GM13976 (cell line): Measurements from ENCODE around the gene DGKZ.

Experiments
- DNase-seq: peaks from one replicate; pipeline ENCODE4 v3.0.0; 2012; ENCODE audit warnings: low spot score
- in situ Hi-C: fragments of 300-500 bp; cut with MboI; formaldehyde crosslinking; loops from one replicate; pipeline ENCODE4 v1.12.0; 2022; ENCODE audit warnings: low sequenced_read_pairs, mixed read lengths, inconsistent platforms; ENCODE audit not compliant: unreplicated experiment
- TF ChIP-seq, protein P1 (sequence below): IDR thresholded peaks from 2 replicates; pipeline ENCODE4 v1.5.1; 2012; ENCODE audit warnings: borderline replicate concordance, mild to moderate bottlenecking; ENCODE audit not compliant: insufficient read depth; ENCODE audit errors: extremely low read depth, missing control alignments, control extremely low read depth

DGKZ gene

DNA sequence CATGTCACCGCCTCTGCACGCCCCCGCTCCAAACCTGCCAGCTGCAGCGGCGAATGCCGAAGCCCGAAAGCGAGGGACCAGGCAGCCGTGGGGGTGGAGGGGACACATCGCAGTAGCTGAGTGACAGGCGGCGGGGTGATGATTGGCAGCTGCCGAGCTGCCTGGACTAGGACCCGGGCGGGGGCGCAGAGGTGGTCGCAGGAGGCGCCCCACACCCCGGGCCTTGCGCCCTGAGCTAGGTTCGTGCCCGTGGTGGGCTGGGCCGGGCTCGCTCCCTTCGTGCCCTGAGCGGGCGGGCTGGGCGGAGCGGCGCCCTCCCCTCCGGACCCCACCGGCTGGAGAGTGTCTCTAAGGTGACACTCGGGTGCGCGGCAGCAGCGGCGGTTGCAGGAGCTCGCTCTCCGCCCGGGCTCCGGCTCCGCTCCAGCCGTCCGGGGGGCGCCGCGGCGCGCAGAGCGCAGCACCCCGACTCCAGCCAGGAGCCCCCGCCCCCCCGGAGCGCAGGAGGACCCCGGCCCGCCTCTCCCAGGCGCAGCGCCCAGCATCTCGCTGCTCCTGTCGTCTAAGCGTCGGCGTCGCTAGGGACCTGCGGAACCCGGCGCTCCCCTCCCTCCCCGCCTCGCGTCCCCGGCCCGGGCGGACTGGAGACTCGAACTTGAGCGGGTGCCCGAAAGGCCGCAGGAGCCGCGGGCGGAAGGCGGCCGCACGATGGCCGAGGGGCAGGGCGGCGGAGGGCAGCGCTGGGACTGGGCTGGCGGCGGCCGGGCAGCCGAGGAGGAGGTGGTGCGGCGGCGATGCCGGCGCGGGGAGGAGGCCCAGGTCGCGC is 14.5 kb upstream of the DGKZ start:
- TF ChIP-seq, protein P1, sequence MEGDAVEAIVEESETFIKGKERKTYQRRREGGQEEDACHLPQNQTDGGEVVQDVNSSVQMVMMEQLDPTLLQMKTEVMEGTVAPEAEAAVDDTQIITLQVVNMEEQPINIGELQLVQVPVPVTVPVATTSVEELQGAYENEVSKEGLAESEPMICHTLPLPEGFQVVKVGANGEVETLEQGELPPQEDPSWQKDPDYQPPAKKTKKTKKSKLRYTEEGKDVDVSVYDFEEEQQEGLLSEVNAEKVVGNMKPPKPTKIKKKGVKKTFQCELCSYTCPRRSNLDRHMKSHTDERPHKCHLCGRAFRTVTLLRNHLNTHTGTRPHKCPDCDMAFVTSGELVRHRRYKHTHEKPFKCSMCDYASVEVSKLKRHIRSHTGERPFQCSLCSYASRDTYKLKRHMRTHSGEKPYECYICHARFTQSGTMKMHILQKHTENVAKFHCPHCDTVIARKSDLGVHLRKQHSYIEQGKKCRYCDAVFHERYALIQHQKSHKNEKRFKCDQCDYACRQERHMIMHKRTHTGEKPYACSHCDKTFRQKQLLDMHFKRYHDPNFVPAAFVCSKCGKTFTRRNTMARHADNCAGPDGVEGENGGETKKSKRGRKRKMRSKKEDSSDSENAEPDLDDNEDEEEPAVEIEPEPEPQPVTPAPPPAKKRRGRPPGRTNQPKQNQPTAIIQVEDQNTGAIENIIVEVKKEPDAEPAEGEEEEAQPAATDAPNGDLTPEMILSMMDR: no peak
- no peak for DNase-seq
- in situ Hi-C loops: no loop called here

DNA sequence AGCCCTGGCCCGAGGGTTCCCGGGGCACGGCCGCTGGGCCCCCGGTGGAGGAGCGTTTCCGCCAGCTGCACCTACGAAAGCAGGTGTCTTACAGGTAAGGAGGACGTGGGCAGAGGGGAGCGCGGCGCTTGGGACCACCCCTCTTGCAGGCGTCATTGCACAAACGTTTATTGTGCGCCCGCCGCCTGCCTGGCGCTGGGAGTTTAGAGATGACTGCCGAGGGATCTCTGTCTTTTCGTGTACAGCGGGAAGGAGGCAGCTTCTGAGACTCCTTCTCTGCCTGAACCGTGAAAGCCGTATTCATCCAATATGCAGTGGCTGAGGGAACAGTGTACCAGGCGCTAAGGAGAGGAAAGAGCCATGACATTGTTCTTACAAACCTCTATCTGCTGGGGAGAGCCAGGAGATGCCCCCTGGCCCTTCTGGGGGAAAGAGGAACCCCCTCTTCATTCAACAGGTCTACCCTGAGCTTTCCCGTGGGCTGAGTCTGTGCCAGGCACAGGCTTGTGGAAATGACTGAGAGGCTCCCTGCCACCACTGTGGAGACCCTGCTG is 13.8 kb upstream of the DGKZ start:
- in situ Hi-C loops: no loop called here
- TF ChIP-seq, protein P1: no peak
- DNase-seq: no peak

DNA sequence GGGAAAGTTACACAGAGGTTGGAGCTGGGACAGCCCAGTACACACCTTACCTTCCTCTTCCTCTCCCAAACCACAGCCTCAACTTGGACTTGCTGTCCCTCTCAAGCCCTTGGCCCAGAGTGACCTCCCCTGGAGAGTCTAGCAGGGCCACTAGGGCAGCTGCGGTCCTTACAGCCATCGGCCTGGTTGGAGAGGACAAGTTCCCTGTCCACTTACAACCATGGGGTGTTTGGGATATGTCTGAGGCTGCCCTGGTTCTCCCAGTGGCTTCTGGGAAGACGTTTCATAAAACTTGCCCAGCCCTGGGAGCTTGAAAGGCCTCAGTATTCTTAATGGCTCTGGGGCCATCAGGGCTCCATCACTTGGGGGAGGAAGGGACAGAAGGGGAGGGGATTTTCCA is 13.1 kb upstream of the DGKZ start:
- DNase-seq: no peak
- in situ Hi-C loops: no loop called here
- TF ChIP-seq, protein P1: no peak

DNA sequence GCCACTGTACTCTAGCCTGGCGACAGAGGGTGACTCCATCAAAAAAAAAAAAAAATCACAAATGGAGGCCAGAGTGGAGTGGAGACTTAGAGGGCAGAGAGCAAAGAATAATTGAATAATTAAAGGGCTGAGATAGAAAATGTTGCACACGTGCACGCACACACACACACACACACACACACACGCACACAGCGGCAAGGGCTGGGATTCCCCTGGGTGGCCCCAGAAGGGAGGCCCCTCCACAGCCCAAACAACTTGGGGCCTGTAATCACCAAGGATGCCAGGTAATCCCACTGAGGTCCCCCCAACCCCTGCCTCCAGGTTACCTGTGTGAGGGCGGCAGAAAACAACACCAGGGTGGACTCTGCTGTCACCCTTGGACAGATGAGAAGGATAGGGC is 12.0 kb upstream of the DGKZ start:
- TF ChIP-seq, protein P1: no peak
- in situ Hi-C loops: no loop called here
- DNase-seq: no peak

DNA sequence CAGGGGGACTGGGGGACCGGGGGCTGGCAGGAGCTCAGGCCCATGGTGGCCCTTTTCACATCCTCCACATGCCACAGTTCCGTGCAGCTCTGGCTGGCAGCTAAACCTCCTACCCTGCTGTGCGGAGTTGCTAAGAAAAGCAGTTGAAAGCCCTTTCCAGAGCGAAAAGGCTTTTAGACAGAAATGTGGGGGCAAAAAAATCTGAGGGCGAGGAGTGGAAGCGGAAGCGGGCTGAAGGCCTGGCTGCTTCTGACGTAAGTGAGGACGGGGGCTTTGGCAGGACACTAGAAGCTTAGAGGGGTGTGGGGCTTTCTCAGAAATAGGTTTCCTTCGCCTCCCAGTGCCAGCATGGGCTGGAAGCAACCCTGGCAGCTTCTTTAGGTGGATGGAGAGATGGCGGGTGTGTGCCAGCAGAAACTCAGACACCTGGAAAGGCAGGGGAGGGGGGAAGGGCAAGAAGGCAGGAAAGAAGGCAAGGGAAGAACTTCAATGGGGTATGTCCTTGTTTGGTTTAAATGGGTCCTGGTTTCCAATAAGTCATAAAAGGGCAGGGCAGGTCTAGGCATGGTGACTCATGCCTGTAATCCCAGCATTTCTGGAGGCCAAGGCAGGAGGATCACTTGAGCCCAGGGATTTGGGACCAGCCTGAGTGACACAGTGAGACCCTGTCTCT is 11.2 kb upstream of the DGKZ start:
- TF ChIP-seq, protein P1: no peak
- no peak for DNase-seq
- in situ Hi-C loops: no loop called here

DNA sequence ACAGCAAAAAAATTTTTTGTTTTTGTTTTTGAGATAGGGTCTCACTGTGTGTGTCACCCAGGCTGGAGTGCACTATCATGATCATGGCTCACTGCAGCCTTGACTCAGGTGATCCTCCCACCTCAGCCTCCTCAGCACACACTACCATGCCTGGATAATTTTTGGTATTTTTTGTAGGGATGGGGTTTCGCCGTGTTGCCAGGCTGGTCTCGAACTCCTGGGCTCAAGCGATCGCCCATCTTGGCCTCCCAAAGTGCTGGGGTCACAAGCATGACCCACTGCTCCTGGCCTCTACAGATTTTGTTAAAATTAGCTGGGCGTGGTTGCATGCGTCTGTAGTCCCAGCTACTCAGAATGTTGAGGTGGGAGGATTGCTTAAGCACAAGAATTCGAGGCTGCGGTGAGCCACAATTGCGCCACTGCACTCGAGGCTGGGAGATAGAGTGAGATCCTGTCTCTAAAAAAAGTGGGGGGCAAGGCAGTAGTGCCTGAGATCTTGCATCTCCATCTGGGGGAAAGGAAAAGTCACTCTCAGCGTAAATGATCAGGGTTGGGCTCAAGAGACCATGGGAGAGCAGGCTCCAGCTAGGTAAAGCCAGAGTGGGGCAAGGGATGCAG is 10.6 kb upstream of the DGKZ start:
- DNase-seq: no peak
- in situ Hi-C loops: no loop called here

More for the DNA sequence above, 10.6 kb upstream of the DGKZ start:
- TF ChIP-seq, protein P1: no peak
